ENCODE data around the gene TMEM63A. TPM values are rescaled to one million over a fixed set of nuclear protein-coding genes. Genes with fewer than 3 reads are reported as not detected.

Gene TMEM63A
- total and polyA plus RNA-seq, 2 of the 13 experiments (the other 11 are each of a cell fraction or from before 2014, with no cell fraction given), result 23.9 to 53.3 TPM

DNA sequence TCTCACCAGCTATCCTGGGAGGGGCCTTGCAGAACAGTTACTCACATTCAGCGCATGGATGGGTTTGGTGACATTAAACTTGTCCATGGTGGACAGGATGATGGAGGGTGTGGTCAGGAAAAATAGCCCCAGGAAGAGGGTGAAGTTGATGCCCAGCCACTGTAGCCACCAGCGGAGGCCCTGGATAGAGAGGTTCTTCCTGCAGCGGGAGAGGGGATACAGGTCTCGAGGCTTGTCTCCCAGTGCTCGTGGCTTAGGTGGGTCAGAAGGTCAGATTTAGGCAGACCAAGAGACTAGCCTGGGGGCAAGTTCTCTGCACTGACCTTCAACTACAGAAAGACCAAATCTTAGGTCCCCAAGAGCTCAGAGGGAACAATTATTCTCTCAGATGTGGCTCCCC is 23.0 kb downstream of the TMEM63A start (continued):
- TF ChIP-seq, protein P1, sequence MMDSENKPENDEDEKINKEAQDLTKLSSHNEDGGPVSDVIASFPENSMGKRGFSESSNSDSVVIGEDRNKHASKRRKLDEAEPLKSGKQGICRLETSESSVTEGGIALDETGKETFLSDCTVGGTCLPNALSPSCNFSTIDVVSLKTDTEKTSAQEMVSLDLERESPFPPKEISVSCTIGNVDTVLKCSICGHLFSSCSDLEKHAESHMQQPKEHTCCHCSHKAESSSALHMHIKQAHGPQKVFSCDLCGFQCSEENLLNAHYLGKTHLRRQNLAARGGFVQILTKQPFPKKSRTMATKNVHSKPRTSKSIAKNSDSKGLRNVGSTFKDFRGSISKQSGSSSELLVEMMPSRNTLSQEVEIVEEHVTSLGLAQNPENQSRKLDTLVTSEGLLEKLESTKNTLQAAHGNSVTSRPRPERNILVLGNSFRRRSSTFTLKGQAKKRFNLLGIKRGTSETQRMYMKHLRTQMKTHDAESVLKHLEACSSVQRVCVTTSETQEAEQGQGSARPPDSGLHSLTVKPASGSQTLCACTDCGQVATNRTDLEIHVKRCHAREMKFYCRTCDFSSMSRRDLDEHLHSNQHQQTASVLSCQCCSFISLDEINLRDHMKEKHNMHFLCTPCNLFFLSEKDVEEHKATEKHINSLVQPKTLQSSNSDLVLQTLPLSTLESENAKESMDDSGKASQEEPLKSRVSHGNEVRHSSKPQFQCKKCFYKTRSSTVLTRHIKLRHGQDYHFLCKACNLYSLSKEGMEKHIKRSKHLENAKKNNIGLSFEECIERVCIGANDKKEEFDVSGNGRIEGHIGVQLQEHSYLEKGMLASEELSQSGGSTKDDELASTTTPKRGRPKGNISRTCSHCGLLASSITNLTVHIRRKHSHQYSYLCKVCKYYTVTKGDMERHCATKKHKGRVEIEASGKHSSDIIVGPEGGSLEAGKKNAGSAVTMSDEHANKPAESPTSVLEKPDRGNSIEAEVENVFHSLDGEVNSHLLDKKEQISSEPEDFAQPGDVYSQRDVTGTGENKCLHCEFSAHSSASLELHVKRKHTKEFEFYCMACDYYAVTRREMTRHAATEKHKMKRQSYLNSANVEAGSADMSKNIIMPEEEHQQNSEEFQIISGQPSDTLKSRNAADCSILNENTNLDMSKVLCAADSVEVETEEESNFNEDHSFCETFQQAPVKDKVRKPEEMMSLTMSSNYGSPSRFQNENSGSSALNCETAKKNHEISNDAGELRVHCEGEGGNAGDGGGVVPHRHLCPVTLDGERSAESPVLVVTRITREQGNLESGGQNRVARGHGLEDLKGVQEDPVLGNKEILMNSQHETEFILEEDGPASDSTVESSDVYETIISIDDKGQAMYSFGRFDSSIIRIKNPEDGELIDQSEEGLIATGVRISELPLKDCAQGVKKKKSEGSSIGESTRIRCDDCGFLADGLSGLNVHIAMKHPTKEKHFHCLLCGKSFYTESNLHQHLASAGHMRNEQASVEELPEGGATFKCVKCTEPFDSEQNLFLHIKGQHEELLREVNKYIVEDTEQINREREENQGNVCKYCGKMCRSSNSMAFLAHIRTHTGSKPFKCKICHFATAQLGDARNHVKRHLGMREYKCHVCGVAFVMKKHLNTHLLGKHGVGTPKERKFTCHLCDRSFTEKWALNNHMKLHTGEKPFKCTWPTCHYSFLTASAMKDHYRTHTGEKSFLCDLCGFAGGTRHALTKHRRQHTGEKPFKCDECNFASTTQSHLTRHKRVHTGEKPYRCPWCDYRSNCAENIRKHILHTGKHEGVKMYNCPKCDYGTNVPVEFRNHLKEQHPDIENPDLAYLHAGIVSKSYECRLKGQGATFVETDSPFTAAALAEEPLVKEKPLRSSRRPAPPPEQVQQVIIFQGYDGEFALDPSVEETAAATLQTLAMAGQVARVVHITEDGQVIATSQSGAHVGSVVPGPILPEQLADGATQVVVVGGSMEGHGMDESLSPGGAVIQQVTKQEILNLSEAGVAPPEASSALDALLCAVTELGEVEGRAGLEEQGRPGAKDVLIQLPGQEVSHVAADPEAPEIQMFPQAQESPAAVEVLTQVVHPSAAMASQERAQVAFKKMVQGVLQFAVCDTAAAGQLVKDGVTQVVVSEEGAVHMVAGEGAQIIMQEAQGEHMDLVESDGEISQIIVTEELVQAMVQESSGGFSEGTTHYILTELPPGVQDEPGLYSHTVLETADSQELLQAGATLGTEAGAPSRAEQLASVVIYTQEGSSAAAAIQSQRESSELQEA (CRISPR knock-in tag; IDR thresholded peaks at IDR 0.05; ENCODE audit: not compliant biosample characterization), result no peak

DNA sequence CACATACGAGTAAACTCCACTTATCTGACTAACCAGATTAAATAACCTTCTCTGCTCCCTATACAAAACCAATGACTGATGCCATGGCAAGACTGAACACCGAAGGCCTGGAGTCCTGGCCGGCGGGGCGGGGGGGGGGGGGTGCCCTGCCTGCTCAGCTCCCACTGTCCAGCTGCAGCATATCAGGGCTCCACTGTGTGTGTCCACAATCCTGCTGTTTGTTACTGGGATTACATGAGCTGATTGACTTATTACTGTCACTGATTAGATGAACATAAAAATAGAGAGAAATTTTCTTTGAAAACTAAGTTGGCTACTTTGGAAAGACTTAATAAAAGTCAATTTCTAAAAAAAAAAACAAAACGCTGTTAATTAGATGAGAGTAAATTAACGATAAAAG is 24.9 kb downstream of the TMEM63A start:
- CTCF ChIA-PET (ENCODE audit: low intra/inter-chr PET ratio, low total read pairs), result no interaction called here
- no peak overlapping the region for H3K4me3 ChIP-seq (replicated peaks in 1 of 3; ENCODE audit: insufficient read depth in 1 of 3, low read depth in 2 of 3, low read length in 3 of 3)
- no peak for ATAC-seq
- H3K4me1 ChIP-seq (ENCODE audit: insufficient read depth, low read length), result peaks cover 7% of the 10 kb centered on the region
- no peaks in the 10 kb centered on the region for H3K9me3 ChIP-seq (ENCODE audit: low read length)
- TF ChIP-seq MATR3 (CRISPR knock-in tag; IDR thresholded peaks at IDR 0.05) (no peak), BRD4 (CRISPR knock-in tag; IDR thresholded peaks at IDR 0.05) (no peak), ZNF775 (CRISPR knock-in tag; IDR thresholded peaks at IDR 0.05; ENCODE audit: borderline replicate concordance) (no peak), ARNT (IDR thresholded peaks at IDR 0.05) (no peak), ZNF747 (CRISPR knock-in tag; IDR thresholded peaks at IDR 0.05; ENCODE audit: borderline replicate concordance) (no peak), SOX6 (IDR thresholded peaks at IDR 0.05) (no peak), SOX6 (CRISPR knock-in tag; IDR thresholded peaks at IDR 0.05) (no peak), MIER2 (CRISPR knock-in tag; IDR thresholded peaks at IDR 0.05) (no peak), SRY (CRISPR knock-in tag; IDR thresholded peaks at IDR 0.05) (no peak), XBP1 (CRISPR knock-in tag; IDR thresholded peaks at IDR 0.05) (no peak), CHD2 (IDR thresholded peaks at IDR 0.05; ENCODE audit: low read depth, low read length) (no peak)
- TF ChIP-seq, protein P2, sequence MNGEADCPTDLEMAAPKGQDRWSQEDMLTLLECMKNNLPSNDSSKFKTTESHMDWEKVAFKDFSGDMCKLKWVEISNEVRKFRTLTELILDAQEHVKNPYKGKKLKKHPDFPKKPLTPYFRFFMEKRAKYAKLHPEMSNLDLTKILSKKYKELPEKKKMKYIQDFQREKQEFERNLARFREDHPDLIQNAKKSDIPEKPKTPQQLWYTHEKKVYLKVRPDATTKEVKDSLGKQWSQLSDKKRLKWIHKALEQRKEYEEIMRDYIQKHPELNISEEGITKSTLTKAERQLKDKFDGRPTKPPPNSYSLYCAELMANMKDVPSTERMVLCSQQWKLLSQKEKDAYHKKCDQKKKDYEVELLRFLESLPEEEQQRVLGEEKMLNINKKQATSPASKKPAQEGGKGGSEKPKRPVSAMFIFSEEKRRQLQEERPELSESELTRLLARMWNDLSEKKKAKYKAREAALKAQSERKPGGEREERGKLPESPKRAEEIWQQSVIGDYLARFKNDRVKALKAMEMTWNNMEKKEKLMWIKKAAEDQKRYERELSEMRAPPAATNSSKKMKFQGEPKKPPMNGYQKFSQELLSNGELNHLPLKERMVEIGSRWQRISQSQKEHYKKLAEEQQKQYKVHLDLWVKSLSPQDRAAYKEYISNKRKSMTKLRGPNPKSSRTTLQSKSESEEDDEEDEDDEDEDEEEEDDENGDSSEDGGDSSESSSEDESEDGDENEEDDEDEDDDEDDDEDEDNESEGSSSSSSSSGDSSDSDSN (CRISPR knock-in tag; IDR thresholded peaks at IDR 0.05), result no peak
- in situ Hi-C loops (cut with HindIII; ENCODE audit: extremely low pct_ligation_motif_present, low pct_unique_long_range_greater_than_20kb) (no loop called here), intact Hi-C loops (cut with micrococcal nuclease; ENCODE audit: unreplicated experiment) (no loop called here)
- DNase-seq (ENCODE audit: low spot score), result no peak
- POLR2A ChIA-PET, result interaction anchor here (0.7 kb wide), 1 partner anchor 26 kb away, joined by 3 read pairs; the partner anchor contains the start of gene TMEM63A
- no peak overlapping the region for H2AFZ ChIP-seq (ENCODE audit: low read length)
- no peaks in the 10 kb centered on the region for H3K27me3 ChIP-seq (ENCODE audit: control insufficient read depth in 1 of 2, insufficient read depth in 2 of 2, low read length in 2 of 2)
- no TSS peak for BruUV-seq (replicated peaks)
- peaks cover 28 to 73% of the 10 kb centered on the region in 2 experiments for H3K36me3 ChIP-seq (replicated peaks in 1 of 2; ENCODE audit: control insufficient read depth in 1 of 2, insufficient read depth in 2 of 2, low read length in 2 of 2)
- no peak overlapping the region for H3K9ac ChIP-seq (ENCODE audit: insufficient read depth, low read depth, low read length)
- no peak overlapping the region for H3K27ac ChIP-seq (ENCODE audit: extremely low read length, insufficient read depth, low read length)
- no peaks in the 10 kb centered on the region for H4K20me1 ChIP-seq (ENCODE audit: insufficient read depth, low read length)
- 78% methylated on average over 7 of the region's 7 CpGs for WGBS (ENCODE audit: low lambda C conversion rate)
- no peaks in the 10 kb centered on the region for H3K79me2 ChIP-seq (ENCODE audit: insufficient read depth, low read length)
- no peak overlapping the region for H3K4me2 ChIP-seq (ENCODE audit: low read depth, low read length)
- no peak for FAIRE-seq

Measured in HepG2 (cell line).